GM04503 (cell line): ENCODE measurements around the gene MEAF6.
"Not testable (repeated sequence)": the region's sequence is repeated elsewhere in the genome, so short reads cannot be mapped to it uniquely, and the experiment has no call there.

Experiments
- DNase-seq: peaks from one replicate; pipeline ENCODE4 v3.0.0-alpha.2; 2012; ENCODE audit warnings: low read depth

The MEAF6 gene

DNA sequence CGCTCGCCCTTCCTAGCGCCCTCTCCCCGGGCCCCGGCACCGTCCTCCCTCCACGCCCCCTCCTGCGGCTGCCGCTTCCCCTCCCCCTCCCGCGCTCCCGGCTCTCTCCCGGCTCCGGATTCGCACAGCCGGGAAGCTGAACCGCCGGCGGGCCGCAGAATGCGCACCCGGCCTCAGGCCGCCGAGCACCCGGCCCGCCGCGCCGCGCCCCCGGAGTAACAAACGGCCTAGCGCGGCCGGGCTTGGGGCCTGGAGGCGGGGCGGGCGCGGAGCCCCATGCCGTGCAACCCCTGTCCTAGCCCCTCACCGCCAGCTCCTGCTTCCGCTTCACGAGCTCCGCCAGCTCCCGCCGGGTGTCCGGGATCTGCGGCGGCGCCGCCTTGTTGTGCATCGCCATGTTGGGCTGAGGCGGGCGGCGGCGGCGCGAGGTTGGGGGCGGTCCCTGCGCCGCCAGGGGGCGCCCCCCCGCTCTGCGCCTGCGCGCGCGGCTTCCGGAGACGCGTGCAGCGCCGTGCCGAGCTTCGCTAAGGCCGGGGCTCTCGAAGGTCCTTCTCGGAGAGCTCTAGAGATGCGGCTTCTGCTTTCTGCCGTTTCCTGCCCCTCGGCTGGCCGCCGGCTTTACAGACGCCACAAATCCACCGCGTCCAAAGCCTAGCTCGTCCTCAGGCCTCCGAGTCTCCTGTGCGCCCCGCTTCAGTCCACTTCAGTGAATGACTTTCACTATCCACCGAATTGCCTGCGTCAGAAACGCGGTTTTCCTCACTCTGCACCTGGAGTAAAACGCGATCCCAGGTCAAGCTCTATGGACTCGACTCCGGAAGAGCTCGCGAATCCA lies at the start of gene MEAF6:
Gene MEAF6, minus strand, starts transcription at position 417 of the 835 bp plus-strand sequence. Its CDS starts 20 bp downstream, at position 397.
- DNase-seq, result no peak

DNA sequence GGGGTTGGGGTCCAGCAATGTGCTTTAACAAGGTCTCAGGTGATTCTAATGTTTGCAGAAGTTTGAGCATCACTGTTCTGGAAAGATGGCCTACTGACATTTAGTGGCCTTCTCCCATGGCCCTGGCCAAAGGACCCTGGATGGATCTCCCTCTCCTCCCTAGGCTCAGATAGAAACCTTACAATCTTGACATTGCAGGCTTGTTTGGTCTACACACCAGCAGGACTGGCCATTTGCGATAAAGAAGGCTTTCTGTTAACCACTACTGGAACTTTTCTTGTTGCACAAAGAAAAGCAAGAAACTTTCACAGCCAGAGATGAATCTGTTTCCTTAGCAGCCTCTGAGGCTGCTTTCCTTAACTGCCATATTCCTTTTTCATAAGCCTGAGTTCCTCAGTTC lies 48.4 kb upstream of the MEAF6 start:
- DNase-seq, result no peak

DNA sequence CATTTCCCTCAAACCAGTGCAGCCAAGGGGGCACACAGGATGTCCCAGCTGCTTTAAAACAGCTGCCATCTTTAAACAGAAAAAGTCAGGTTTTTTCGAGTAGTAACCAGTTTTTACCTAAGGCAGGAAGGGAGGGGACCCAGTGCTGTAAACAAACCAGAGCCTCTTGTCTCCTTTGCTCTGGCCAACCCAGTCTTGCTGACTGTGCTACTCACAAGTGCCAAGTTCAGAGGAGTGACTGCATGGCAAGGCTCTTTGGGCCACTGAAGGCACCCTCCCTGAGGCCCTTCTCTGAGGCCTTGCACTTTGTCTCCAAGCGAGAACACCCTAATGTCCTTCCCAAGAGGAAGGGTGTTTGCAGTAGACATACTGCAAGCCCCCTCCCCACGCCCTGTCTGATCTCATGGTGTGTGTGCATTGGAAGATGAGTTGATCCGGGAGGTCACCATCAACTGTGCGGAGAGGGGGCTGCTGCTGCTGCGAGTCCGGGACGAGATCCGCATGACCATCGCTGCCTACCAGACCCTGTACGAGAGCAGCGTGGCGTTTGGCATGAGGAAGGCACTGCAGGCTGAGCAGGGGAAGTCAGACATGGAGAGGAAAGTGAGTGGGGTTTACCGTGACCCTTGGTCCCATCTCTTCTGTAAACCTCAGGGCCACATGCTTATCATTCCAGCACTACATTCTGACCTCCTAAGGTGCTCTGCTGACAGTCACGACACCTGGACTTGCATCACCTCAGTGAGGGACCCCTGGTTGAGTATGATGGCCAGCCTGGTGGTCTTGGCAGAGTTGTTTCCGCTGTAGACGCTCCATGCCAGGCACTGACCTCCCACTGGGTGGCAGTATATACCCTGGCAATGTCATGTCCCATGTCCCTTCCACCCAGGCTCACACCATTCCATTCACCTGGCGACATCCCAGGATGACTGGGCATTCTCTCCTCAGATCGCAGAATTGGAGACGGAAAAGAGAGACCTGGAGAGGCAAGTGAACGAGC lies 46.9 kb upstream of the MEAF6 start:
- DNase-seq, result no peak

DNA sequence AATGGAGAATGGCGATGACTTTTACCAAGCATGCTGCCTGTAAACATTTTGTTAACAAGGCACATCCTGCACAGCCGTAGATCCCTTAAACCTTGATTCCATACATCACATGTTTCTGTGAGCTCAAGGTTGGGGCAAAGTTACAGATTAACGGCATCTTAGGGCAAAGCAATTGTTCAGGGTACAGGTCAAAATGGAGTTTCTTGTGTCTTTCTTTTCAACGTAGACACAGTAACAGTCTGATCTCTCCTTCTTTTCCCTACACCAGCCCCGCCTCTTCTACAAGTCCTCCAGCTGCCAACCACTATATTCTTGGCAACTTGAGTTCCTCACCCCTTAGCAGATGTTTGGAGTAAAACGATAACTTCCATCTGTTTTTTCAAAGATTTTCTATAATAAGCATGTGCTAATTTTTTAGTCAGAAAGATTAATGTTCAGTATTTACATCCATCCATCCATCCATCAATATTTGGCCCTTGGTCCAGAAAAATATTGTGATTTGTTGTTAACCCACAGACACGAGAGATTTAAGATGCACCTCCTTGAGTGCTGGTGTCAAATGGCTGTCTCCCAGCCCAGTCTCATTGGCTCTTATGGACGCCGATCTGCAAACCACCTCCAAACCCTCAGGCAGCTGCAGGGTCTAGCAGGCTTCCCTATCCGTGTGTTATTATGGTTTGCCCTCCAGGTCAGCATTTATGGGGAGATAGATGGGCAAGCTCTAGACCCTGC lies 46.0 kb upstream of the MEAF6 start:
- no peak for DNase-seq

DNA sequence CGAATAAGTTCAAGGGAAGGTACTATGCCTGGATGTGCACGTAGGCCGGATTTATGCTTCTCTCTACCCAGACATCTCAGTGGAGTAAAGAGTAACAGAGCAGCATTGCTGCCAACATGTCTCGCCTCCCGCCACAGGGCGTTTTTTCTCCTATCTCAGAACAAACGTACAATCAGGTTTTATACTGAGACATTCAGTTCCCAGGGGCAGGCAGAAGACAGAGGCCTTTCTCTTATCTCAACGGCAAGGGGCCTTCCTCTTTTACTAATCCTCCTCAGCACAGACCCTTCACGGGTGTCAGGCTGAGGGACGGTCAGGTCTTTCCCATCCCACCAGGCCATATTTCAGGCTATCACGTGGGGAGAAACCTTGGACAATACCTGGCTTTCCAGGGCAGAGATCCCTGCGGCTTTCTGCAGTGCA lies 45.4 kb upstream of the MEAF6 start:
- not testable (repeated sequence) for DNase-seq

DNA sequence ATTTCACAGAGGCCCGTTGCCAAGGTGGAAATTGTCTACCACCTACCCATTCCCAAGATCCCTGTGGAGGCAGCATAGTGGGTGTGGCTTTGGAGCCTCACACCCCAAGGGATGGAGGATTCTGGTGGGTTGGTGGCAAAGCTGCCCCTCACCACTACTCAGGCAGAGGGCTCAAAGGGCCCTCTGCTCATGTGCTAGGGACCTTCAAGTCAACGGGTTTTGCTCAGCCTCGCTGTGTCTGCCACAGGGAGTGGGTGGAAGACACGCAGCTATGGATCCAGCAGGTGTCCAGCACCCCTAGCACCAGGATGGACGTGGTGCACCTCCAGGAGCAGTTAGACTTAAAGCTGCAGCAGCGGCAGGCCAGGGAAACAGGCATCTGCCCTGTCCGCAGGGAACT lies 44.5 kb upstream of the MEAF6 start:
- DNase-seq, result no peak

DNA sequence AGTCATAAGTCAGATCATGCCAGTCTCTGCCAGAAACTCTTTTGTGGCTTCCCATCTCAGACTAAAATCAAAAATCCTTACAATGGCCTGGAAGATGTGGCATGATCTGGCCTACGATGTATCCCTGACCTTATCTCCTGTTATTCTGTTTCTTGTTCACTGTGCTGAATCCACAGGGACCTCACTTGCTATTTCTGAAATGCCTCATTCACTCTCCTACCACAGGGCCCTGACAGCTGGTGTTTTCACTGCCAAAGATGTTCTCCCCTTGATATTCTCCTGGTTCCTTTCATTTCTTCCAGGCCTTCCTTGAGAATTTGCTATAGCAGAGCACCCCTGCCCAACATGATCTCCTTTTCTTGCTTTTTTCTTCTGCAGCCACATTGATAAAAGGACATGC lies 43.8 kb upstream of the MEAF6 start:
- no peak for DNase-seq

DNA sequence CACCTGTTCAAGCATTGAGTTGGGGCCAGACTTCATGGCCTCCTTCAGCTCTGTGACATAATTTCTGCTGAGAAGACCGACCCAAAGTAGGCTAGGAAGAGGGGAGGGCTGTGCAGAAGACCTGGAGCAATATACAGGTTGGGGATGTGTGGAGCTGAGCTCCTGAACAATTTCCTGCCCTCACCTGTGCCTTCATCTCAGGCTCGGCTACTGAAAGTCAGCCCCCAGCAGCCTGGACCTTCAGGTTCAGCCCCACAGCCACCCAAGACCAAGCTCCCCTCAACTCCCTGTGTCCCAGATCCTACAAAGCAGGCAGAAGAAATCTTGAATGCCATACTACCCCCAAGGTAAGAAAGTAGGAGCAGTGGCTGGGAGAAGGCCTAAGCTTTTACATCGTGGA lies 42.8 kb upstream of the MEAF6 start:
- DNase-seq, result no peak

DNA sequence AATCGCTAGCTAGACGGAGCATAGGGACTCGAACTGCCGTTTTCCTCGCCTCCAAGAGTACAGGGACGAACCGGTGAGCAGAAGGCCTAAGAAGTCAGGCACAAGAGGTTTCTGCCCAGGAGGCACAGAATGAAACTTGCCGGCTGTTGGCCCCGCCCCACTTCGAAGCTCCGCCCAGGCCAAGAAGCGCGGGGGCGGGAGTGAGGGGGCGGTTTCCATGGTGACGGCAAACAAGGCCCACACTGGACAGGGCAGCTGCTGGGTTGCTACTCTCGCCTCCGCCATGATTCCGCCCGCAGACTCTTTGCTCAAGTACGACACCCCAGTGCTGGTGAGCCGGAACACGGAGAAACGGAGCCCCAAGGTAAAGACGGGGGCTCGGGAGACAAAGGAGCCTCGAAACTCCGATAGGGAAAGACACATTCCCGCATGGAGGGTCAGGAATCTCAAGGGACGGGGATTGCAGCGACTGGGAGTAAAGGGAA lies 42.2 kb upstream of the MEAF6 start, which contains the start of gene DNALI1:
Gene DNALI1, plus strand, starts transcription at position 229 of the 485 bp plus-strand sequence. Its CDS starts 55 bp downstream, at position 284.
- DNase-seq, result no peak

DNA sequence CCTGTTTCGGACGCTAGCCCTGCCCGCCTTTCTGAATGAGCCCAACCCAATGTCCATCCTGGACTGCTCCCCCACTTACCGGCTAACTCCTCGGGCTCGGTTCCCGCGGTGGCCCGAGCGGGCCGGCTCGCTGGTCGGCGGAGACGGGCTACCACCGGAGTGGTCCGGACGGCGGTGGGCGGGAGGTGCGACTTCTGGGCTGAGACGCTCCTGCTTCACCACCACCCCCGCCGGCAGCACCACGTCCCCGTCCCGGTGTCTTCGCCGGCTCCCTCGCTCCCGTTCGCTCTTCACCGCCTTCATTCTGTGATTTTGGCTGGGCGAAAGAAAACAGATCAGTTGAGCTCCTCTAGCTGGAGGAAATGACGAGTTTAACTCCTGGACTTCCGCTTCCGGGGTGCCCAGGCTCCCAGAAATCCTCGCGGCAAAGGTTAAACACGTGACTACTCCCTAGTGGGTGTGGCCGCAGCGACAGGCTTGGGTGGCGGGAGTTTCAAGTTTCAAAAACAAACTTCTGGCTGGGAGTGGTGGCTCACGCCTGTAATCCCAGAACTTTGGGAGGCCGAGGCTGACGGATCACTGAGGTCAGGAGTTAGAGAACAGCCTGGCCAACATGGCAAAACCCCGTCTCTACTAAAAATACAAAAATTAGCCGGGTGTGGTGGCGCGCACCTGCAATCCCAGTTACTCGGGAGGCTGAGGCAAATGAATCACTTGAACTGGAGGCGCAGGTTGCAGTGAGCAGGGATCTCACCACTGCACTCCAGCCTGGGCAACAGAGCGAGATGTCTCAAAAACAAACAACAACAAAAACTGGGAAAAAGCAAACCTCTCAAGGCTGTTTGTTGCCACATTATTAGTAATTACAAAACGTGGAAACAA lies 39.6 kb upstream of the MEAF6 start, which contains the start of gene SNIP1:
Gene SNIP1, minus strand, starts transcription at position 367 of the 882 bp plus-strand sequence. Its CDS starts 64 bp downstream, at position 303.
- DNase-seq, result peak; percentile 70

DNA sequence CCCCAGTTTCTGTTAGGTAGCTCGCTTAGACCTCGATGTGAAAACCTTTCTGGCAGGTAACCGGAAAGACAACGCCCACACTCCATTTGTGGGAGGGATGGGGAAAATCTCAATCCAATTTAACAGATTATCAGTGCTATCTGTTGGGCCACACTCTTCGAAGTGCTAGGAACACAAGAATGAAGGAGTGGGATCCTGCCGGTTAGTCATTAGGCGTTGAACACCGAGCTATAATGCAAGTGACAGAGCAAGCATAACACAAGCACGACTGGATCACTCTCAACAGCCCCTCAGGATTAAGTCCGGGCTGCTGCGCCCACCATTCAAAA lies 39.0 kb upstream of the MEAF6 start:
- DNase-seq, result no peak

DNA sequence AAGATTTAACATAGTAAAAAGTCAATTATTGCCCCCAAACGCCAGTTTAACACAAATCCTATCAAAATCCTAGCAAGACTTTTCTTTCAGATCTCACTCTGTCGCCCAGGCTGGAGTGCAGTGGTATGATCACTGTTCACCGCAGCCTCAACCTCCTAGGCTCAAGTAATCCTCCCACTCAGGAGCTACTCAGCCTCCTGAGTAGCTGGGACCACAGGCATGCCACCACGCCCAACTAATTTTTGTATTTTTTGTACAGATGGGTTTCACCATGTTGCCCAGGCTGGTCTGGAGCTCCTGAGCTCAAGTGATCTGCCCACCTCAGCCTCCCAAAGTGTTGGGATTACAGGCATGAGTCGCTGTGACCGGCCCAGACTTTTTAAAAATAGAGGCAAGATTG lies 34.8 kb upstream of the MEAF6 start:
- DNase-seq, result no peak

DNA sequence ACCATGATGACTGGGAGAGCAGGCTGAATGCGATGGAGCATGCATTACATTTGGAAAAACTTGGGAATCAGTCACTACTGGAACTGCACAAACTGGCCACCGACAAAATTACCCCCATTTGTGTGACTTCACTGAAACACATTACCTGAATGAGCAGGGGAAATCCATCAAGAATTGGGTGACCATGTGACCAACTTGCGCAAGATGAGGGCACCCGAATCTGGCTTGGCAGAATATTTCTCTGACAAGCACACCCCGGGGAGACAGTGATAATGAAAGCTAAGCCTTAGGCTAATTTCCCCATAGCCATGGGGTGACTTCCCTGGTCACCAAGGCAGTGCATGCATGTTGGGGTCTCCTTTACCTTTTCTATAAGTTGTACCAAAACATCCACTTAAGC lies 30.5 kb upstream of the MEAF6 start:
- DNase-seq, result no peak

DNA sequence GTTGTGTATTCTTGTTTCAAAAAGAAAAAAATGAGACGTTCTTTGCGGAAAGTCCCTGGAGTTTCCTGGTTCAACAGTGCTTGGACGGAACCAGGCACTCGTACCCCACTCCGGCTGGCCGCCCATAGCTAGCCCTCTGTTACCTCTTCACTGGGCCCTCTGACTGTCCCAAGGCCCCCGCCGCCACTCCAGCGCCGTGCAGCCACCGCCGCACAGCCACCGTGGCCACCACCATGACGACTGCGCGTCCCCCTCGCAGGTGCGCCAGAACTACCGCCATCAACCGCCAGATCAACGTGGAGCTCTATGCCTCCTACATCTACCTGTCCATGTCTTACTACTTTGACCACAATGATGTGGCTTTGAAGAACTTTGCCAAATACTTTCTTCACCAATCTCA lies 30.0 kb upstream of the MEAF6 start:
- no peak for DNase-seq

DNA sequence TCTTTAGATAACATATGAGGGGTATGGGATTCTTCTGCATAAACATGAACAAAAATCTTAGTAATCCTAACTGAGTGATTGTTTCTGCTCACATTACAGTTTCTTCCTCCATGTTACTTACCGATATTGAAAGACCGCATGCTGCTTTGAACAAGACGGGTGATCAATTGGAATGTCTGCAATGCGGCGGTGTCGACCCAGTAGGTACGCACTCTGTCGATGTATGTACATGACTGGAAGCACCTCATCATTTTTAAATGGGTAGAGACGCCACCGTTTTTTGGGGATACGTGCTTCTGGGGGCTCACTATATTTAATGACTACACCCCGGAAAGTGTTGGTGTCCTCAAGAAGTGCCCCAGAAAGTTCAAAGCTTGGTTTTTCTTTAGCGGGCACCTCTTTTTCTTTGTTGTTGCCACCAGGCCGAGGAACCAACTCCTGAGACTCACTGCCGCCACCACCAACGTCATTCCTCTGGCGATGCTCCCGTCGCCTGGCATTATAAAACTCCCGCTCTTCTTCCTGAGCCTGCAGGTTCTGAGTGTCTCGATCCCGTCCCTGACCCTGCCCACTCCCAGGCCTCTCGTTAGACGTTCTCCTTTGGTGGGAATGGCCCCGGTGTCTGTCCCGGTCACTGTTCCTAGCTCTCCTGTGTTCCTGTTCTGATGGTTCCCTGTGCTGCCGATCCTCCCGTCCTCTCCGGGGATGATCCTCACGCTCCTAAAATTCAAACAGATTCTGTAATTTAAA lies 25.6 kb upstream of the MEAF6 start:
- DNase-seq, result no peak

DNA sequence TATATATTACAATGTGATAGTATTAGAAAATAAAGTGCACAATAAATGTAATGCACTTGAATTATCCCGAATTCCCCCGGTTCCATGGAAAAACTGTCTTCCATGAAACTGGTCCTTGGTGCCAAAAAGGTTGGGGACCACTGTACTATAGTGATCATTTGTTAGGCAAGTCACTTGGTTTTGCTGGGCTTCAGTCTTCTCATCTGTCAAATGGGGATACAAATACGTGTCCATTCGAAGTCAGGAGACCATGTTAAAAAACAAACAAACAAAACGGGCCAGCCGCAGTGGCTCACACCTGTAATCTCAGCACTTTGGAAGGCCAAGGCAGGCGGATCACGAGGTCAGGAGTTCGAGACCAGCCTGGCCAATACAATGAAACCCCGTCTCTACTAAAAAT lies 24.6 kb upstream of the MEAF6 start:
- DNase-seq, result not testable (repeated sequence)

DNA sequence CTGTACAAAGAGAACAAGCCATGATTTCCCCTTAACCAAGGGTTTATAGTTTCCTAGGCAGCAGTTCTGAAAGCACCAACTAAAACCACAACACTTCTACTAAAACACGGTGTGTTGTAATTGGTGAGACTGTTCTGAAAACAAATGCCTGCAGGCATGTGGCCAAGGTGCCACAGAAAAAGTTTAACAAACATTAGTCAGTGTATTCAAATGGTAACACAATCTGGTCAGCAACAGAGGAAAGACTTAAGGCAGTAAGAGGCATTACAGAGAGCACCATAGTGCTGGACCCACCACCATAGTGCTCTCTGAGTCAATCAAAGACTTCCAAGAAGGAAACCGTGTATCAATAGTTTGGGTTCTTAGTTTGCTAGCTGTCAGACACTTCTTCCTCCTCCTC lies 22.8 kb upstream of the MEAF6 start:
- DNase-seq, result peak; percentile 57

DNA sequence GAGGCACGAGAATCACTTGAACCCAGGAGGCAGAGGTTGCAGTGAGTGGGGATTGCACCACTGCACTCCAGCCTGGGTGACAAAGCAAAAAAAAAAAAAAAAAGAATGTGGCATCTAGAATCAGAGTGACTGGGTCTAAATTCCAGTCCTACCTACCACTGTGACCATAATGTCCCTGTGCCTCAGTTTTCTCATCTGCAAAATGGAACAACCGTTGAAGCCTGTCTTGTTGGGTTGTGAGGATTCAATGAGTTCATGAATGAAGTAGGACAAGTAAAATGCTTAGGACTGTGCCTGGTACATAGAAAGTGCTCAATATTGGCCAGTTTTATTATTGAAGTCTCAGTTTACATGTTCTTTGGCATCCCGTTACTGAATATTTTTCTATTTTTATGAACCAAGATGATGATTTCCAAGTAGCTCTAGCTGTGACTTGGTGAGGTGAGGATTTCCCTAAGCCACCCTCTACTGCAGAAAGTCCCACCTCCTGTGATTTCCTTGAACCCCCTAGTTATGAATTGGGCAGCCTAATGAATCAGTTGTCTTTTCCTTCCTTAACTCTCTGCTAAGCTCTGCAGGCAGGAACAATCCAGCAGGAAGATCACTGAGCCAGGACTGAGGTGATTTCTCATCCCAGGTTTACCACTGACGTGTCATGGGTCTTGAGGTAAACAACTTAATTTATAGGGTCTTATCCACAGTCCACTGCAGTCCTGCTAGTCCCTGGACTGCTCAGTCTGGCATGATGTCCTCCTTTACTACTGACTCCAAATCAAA lies 18.9 kb upstream of the MEAF6 start:
- no peak for DNase-seq
